Measurements from ENCODE around the gene CIZ1. TPM values are rescaled to one million over a fixed set of nuclear protein-coding genes. Genes with fewer than 3 reads are reported as not detected.
A peak's percentile ranks its signal among the peaks of the same experiment; 100 is the strongest.

The CIZ1 gene
- total RNA-seq, 1 donor from 2014 or later, result 75.3 TPM

GRCh38 chr9:128152133-128153059 is 39.0 kb downstream of the CIZ1 start:
- intact Hi-C loops (cut with DNase I), result no loop called here
- ATAC-seq (ENCODE audit: poor library complexity) (no peak), DNase-seq (peak; percentile 27)

GRCh38 chr9:128151309-128152132 is 39.9 kb downstream of the CIZ1 start:
- no peak for ATAC-seq (ENCODE audit: poor library complexity)
- DNase-seq, result peak; percentile 18
- intact Hi-C loops (cut with DNase I), result no loop called here

- DNase-seq (peak; percentile 38), ATAC-seq (ENCODE audit: poor library complexity) (no peak)
- intact Hi-C loops (cut with DNase I), result no loop called here
These were observed 40.6 kb downstream of the CIZ1 start for GRCh38 chr9:128150594-128151308.

- DNase-seq (peak; percentile 17), ATAC-seq (ENCODE audit: poor library complexity) (no peak)
These were observed 41.3 kb downstream of the CIZ1 start for GRCh38 chr9:128149951-128150593.

GRCh38 chr9:128149001-128149701 is 42.2 kb downstream of the CIZ1 start, which contains the start of gene LCN2:
LCN2 (plus strand) TSS chr9:128149453; CDS start chr9:128149526, 73 bp downstream.
- peak; percentile 27 for DNase-seq

More at GRCh38 chr9:128149951-128150593, 41.3 kb downstream of the CIZ1 start:
- intact Hi-C loops (cut with DNase I), result no loop called here

GRCh38 chr9:128148509-128149000 is 42.8 kb downstream of the CIZ1 start:
- no peak for DNase-seq
- no peak for ATAC-seq (ENCODE audit: poor library complexity)
- intact Hi-C loops (cut with DNase I), result no loop called here

More at GRCh38 chr9:128149001-128149701, 42.2 kb downstream of the CIZ1 start, which contains the start of gene LCN2:
- peak; percentile 5 for ATAC-seq (ENCODE audit: poor library complexity)
- intact Hi-C loops (cut with DNase I), result no loop called here

GRCh38 chr9:128146591-128147120 is 44.7 kb downstream of the CIZ1 start:
- intact Hi-C loops (cut with DNase I), result no loop called here
- ATAC-seq (ENCODE audit: poor library complexity), result no peak
- peak; percentile 14 for DNase-seq

GRCh38 chr9:128145951-128146351 is 45.4 kb downstream of the CIZ1 start:
- ATAC-seq (ENCODE audit: poor library complexity) (no peak), DNase-seq (peak; percentile 18)
- intact Hi-C loops (cut with DNase I), result no loop called here

GRCh38 chr9:128145536-128145935 is 45.8 kb downstream of the CIZ1 start:
- no peak for DNase-seq
- intact Hi-C loops (cut with DNase I), result no loop called here
- no peak for ATAC-seq (ENCODE audit: poor library complexity)

- intact Hi-C loops (cut with DNase I), result no loop called here
- DNase-seq (peak; percentile 30), ATAC-seq (ENCODE audit: poor library complexity) (no peak)
These were observed 46.9 kb downstream of the CIZ1 start for GRCh38 chr9:128144239-128145181.

- peak; percentile 27 for DNase-seq
- intact Hi-C loops (cut with DNase I), result no loop called here
- no peak for ATAC-seq (ENCODE audit: poor library complexity)
These were observed 47.7 kb downstream of the CIZ1 start for GRCh38 chr9:128143525-128144238.

GRCh38 chr9:128142596-128142995 is 48.8 kb downstream of the CIZ1 start:
- DNase-seq (peak; percentile 21), ATAC-seq (ENCODE audit: poor library complexity) (no peak)
- intact Hi-C loops (cut with DNase I), result no loop called here

GRCh38 chr9:128142061-128142460 is 49.3 kb downstream of the CIZ1 start:
- DNase-seq, result peak; percentile 37
- no peak for ATAC-seq (ENCODE audit: poor library complexity)
- intact Hi-C loops (cut with DNase I), result no loop called here

- DNase-seq, result peak; percentile 14
These were observed 49.8 kb downstream of the CIZ1 start for GRCh38 chr9:128141604-128142003.

GRCh38 chr9:128139621-128140020 is 51.8 kb downstream of the CIZ1 start:
- no peak for DNase-seq
- intact Hi-C loops (cut with DNase I), result no loop called here
- no peak for ATAC-seq (ENCODE audit: poor library complexity)

More at GRCh38 chr9:128141604-128142003, 49.8 kb downstream of the CIZ1 start:
- ATAC-seq (ENCODE audit: poor library complexity), result no peak
- intact Hi-C loops (cut with DNase I), result no loop called here

GRCh38 chr9:128138001-128138400 is 53.4 kb downstream of the CIZ1 start:
- intact Hi-C loops (cut with DNase I), result no loop called here
- ATAC-seq (ENCODE audit: poor library complexity) (no peak), DNase-seq (peak; percentile 15)
